Mucosa of rectum (tissue), 2 donors: ENCODE results near the gene SAMD4A.

Source experiments
- H3K27ac ChIP-seq, 2 donors: one replicate each; pipeline ENCODE4 v1.7.0; 2013; ENCODE audit warnings: inconsistent platforms in 2 of 2, low read depth in 2 of 2, low read length in 2 of 2
- H3K27me3 ChIP-seq, 2 donors: one replicate each; pipeline ENCODE4 v1.7.0; 2013; ENCODE audit warnings: low read length in 2 of 2; ENCODE audit not compliant: control insufficient read depth in 2 of 2, insufficient read depth in 2 of 2
- H3K36me3 ChIP-seq, 2 donors: one replicate each; pipeline ENCODE4 v1.7.0; 2013; ENCODE audit warnings: low read length in 2 of 2; ENCODE audit not compliant: control insufficient read depth in 2 of 2, insufficient read depth in 2 of 2
- H3K4me1 ChIP-seq, 2 donors: one replicate each; pipeline ENCODE4 v1.7.0; 2013; ENCODE audit warnings: low read length in 2 of 2, mild to moderate bottlenecking in 1 of 2; ENCODE audit not compliant: control insufficient read depth in 2 of 2, insufficient read depth in 2 of 2
- H3K4me3 ChIP-seq, 2 donors: one replicate each; pipeline ENCODE4 v1.7.0; 2013; ENCODE audit warnings: low read length in 2 of 2
- H3K9ac ChIP-seq, 2 donors: one replicate each; pipeline ENCODE4 v1.7.0; 2013; ENCODE audit warnings: low read length in 2 of 2, low read depth in 1 of 2, mild to moderate bottlenecking in 1 of 2
- H3K9me3 ChIP-seq, 2 donors: one replicate each; pipeline ENCODE4 v1.7.0; 2013; ENCODE audit warnings: low read length in 2 of 2; ENCODE audit not compliant: control insufficient read depth in 2 of 2
- donor health status: healthy.
- donor health status: Normal muscosa, but diverticular disease.

SAMD4A gene

DNA sequence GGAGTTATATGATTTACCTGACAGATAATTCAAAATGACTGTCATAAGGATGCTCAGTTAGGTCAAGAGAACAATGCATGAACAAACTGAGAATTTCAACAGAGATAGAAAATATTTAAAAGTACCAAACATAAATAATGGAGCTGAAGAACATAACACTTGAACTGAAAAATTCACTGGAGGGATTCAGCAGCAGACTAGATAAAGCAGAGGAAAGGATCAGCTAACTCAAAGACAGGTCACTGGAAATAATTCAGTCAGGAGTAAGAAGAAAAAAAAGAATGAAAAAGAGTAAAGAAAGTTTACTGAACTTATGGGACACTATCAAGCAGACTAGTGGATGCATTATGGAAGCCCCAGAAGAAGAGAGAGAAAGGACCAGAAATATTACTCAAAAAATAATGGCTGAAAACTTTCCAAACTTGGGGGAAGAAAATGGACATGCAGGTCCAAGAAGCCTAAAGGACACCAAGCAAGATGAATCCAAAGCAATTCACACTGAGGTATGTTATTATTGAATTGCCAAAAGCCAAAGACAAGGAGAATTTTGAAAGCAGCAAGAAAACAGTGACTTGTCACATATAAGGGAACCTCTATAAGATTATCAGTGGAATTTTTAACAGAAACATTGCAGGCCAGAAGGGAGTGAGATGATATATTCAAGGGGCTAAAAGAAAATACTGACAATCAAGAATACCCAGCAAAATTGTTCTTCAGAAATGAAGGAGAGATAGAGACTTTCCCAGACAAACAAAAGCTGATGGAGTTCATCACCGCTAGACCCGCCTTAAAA, 257.0 kb downstream of the SAMD4A start:
- Histone ChIP-seq H3K9me3 (peaks cover 3 to 4% of the 10 kb centered on the region in 2 donors), H3K9ac (no peak overlapping the region), H3K27ac (no peak overlapping the region), H3K4me1 (no peaks in the 10 kb centered on the region), H3K27me3 (no peaks in the 10 kb centered on the region), H3K36me3 (no peaks in the 10 kb centered on the region), H3K4me3 (no peak overlapping the region)

DNA sequence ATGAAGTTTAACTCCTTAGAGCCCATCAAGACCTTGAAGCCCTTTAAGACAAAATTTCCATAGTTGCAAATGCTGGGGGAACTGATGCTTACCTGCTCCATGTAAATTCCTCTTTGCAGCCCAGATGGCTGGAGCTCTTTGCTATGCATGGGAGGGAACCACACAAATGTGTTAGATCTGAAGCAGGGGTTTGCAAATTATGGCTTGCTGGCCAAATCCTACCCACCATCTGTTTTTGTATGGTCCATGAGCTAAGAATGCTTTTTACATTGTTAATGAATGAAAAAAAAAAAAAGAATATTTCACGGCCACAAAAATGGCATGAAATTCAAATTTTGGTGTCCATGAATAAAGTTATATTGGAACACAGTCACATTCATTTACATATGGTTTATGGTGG, 261.1 kb downstream of the SAMD4A start:
- H3K4me3 ChIP-seq: no peak overlapping the region
- no peaks in the 10 kb centered on the region for H3K4me1 ChIP-seq
- H3K27me3 ChIP-seq: no peaks in the 10 kb centered on the region
- no peak overlapping the region for H3K27ac ChIP-seq
- H3K36me3 ChIP-seq: no peaks in the 10 kb centered on the region
- H3K9me3 ChIP-seq: peaks cover 3 to 4% of the 10 kb centered on the region in 2 donors
- H3K9ac ChIP-seq: no peak overlapping the region

DNA sequence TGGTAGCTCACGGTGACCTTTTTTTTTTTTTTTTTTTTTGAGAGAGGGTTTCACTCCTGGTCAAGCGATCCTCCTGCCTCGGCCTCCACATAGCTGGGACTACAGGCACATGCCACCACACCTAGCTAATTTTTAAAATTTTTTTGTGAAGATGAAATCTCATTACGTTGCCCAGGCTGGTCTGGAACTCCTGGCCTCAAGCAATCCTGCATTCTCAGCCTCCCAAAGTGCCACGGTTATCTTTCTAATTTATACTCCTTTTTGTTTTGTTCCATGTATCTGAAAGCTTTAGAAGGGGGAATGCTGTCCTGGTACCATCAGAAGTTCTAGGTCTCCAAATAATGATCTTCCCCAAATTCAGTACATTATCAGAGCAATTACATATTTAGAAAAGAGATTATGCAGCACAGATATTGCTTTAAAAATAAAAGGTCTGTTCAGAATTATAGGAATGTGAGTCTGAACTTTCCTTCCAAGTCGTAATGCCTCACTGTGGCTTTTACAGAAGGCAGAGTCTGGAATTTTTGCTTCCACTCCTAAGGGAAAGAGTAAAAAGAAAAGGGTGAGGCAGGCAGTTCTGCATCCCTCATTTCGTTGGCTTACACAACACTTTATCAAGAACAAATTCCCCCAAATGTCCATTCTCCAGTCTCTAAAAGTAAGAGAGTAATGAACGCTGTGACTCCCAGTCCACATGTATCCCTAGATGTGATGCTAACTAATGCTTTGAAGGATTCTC, 262.7 kb downstream of the SAMD4A start:
- no peaks in the 10 kb centered on the region for H3K4me1 ChIP-seq
- no peaks in the 10 kb centered on the region for H3K27me3 ChIP-seq
- no peak overlapping the region for H3K9ac ChIP-seq
- peaks cover 0 to 3% of the 10 kb centered on the region in 2 donors for H3K9me3 ChIP-seq
- H3K4me3 ChIP-seq: no peak overlapping the region
- no peaks in the 10 kb centered on the region for H3K36me3 ChIP-seq
- H3K27ac ChIP-seq: no peak overlapping the region

- Histone ChIP-seq H3K9me3 (no peaks in the 10 kb centered on the region), H3K27me3 (no peaks in the 10 kb centered on the region), H3K9ac (no peak overlapping the region), H3K36me3 (no peaks in the 10 kb centered on the region), H3K4me1 (no peaks in the 10 kb centered on the region), H3K27ac (no peak overlapping the region), H3K4me3 (no peak overlapping the region)
Measured at GRCh38 chr14:54830650-54831049, 263.7 kb downstream of the SAMD4A start.

GRCh38 chr14:54834081-54834480, 267.2 kb downstream of the SAMD4A start:
- Histone ChIP-seq H3K9me3 (no peaks in the 10 kb centered on the region), H3K9ac (no peak overlapping the region), H3K4me3 (no peak overlapping the region), H3K36me3 (no peaks in the 10 kb centered on the region), H3K27me3 (no peaks in the 10 kb centered on the region), H3K4me1 (no peaks in the 10 kb centered on the region), H3K27ac (no peak overlapping the region)

DNA sequence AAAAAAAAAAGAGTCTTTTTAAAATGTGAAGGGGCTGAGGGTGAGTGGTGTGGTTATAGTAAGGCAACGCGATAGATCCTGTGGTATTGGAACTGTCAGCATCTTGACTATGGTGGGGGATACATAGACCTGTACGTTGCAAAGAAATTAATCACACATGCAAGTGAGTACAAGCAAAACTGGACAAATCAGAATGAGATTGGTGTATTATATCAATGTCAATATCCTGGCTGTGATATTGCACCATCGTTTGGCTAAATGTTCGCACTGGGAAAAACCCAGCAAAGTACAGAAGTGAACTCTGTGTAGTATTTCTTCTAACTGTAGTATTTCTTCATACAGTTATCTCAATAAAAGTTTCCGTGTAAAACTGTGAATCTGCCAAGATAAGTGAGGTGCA, 267.8 kb downstream of the SAMD4A start:
- H3K9ac ChIP-seq: no peak overlapping the region
- no peaks in the 10 kb centered on the region for H3K9me3 ChIP-seq
- no peaks in the 10 kb centered on the region for H3K4me1 ChIP-seq
- no peaks in the 10 kb centered on the region for H3K36me3 ChIP-seq
- H3K4me3 ChIP-seq: no peak overlapping the region
- no peak overlapping the region for H3K27ac ChIP-seq
- H3K27me3 ChIP-seq: no peaks in the 10 kb centered on the region

DNA sequence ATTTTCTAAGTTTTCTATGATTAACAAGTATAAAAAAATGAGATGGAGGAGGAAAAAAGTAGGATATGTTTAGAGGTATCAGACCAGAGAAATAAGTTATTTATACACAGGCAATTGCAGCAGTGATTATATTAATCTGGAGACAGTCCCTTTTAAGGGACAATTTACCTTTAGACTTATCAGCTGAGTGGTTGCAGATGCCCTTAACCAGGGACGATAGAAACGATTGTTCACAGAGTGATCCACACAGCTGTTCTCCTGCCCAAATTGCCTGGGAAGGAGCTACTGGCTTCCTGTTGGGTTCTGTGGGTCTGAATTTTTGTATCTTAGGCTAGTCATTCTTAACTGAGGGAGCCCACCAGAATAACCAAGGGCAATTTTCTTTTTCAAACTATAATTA, 269.3 kb downstream of the SAMD4A start:
- no peak overlapping the region for H3K9ac ChIP-seq
- no peaks in the 10 kb centered on the region for H3K36me3 ChIP-seq
- H3K27ac ChIP-seq: no peak overlapping the region
- no peaks in the 10 kb centered on the region for H3K27me3 ChIP-seq
- H3K9me3 ChIP-seq: no peaks in the 10 kb centered on the region
- H3K4me3 ChIP-seq: no peak overlapping the region
- no peaks in the 10 kb centered on the region for H3K4me1 ChIP-seq

DNA sequence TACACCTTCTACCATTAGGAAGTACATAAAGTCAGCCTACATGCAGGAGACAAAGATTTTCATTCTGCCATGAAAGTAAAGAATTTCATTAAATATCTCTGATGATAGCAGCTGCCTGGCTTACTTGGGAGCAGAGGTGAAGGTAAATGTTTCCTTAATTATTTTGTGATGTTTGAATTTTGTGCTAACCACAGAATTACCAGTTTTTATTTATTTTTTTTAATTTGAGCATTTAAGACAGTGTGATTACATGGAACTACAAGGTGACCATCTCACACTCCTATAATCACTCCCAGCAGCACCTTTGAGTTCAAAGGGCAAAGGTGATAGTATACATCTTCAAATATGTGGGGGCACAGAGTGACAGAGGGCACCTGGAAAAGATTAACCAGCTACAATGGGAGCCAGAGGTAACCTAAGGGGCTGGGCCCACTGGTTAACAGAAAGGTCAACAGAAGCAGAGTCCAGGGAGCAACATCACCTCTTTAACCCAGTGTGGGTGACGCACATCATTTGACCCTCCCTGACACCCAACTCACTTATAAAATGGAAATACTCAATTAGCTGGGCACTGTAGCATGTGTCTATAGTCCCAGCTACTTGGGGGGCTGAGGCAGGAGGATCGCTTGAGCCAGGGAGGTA, 270.7 kb downstream of the SAMD4A start:
- Histone ChIP-seq H3K9ac (no peak overlapping the region), H3K27ac (no peak overlapping the region), H3K4me3 (no peak overlapping the region), H3K27me3 (no peaks in the 10 kb centered on the region), H3K4me1 (no peaks in the 10 kb centered on the region), H3K36me3 (no peaks in the 10 kb centered on the region), H3K9me3 (no peaks in the 10 kb centered on the region)

DNA sequence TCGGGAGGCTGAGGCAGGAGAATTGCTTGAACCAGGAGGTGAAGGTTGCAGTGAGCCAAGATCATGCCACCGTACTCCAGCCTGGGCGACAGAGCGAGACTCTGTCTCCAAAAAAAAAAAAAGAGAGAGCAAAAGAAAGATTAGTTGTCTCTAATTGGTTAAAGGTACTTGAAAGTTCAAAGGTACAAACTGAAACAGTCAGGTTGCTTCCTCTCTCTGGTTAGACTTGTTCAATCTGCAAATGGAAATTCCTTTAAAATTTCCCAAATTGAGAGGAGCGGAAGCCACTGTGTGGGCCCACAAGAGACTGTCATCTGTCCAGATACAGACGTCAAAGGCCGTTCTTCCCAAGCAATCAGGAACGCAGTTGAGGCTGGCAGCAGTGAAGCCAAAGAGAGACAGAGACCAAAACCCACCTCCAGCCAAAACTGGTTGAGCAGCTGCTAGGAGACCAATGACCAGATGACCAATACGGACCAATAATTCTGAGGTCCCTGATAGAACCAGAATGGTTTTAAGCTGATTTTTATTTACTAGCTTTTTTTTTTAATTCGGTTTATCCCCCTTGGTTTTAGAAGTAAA, 272.1 kb downstream of the SAMD4A start:
- H3K36me3 ChIP-seq: no peaks in the 10 kb centered on the region
- no peak overlapping the region for H3K9ac ChIP-seq
- no peaks in the 10 kb centered on the region for H3K9me3 ChIP-seq
- H3K27ac ChIP-seq: no peak overlapping the region
- H3K4me3 ChIP-seq: no peak overlapping the region
- H3K4me1 ChIP-seq: no peaks in the 10 kb centered on the region
- no peaks in the 10 kb centered on the region for H3K27me3 ChIP-seq

DNA sequence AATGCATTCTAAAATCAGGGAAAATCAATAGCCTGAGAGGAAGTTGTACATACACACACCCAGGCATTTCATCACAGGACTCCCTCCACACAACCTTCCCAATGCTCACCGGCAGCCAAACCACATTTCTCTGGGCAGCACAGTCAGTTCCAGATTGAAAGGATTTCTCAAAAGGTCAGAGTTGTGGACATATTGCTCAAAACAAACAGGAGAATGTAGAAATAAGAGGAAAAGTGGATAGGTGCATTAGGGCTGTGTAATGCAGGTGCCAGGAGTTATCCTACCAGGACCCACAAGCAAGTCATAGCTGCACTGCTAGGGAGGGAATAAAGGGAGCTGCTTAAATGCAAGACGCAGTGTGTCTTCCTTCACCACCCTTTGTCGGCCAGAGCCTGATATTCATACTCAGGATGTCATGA, 272.8 kb downstream of the SAMD4A start:
- Histone ChIP-seq H3K36me3 (no peaks in the 10 kb centered on the region), H3K4me1 (no peaks in the 10 kb centered on the region), H3K4me3 (no peak overlapping the region), H3K9me3 (no peaks in the 10 kb centered on the region), H3K27me3 (no peaks in the 10 kb centered on the region), H3K27ac (no peak overlapping the region), H3K9ac (no peak overlapping the region)
